SU-DHL-6 (cell line): Measurements from ENCODE around the gene RPS6KA4.

Experiments
- EZH2phosphoT487 ChIP-seq: fragments of 200-600 bp; sonication (generic), shearing (Covaris generic); conservative IDR thresholded peaks from 2 replicates; pipeline ENCODE4 v1.6.1; 2018; ENCODE audit warnings: mild to moderate bottlenecking, antibody characterized with exemption, low read length, moderate library complexity, mixed read lengths
- TF ChIP-seq, protein P1 (sequence below): fragments of 200-600 bp; sonication (generic); IDR thresholded peaks from one replicate; pipeline ENCODE4 v1.5.1; 2017; ENCODE audit warnings: antibody characterized with exemption, mild to moderate bottlenecking, low read length, moderate library complexity; ENCODE audit not compliant: insufficient read depth, poor library complexity, severe bottlenecking

DNA sequence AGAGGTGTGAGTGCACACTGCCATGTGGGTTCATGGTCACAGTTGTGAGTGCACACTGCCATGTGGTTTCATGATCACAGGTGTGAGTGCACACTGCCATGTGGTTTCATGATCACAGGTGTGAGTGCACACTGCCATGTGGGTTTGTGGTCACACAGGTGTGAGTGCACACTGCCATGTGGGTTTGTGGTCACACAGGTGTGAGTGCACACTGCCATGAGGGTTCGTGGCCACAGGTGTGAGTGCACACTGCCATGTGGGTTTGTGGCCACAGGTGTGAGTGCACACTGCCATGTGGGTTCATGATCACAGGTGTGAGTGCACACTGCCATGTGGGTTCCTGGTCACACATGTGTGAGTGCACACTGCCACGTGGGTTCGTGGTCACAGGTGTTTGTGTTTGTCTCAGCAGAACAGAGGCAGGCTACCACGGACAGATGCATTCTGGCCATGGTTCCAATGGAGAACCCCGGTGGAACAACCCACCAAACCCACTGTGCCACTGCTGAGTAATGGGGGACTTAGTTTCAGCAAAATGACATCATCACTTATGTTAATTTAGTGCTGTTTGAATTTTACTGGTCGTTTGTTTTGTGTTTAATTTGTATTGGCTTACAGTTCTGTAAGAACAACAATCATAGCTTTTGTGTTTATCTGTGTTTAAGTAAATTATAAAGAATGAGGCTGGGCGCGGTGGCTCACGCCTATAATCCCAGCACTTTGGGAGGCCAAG lies 57.2 kb downstream of the RPS6KA4 start:
- TF ChIP-seq, protein P1, sequence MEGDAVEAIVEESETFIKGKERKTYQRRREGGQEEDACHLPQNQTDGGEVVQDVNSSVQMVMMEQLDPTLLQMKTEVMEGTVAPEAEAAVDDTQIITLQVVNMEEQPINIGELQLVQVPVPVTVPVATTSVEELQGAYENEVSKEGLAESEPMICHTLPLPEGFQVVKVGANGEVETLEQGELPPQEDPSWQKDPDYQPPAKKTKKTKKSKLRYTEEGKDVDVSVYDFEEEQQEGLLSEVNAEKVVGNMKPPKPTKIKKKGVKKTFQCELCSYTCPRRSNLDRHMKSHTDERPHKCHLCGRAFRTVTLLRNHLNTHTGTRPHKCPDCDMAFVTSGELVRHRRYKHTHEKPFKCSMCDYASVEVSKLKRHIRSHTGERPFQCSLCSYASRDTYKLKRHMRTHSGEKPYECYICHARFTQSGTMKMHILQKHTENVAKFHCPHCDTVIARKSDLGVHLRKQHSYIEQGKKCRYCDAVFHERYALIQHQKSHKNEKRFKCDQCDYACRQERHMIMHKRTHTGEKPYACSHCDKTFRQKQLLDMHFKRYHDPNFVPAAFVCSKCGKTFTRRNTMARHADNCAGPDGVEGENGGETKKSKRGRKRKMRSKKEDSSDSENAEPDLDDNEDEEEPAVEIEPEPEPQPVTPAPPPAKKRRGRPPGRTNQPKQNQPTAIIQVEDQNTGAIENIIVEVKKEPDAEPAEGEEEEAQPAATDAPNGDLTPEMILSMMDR = no peak
- TF ChIP-seq EZH2phosphoT487 = no peak
